GM18498 (cell line): Measurements from ENCODE around the gene EIF4E2.
"Not testable (repeated sequence)": the region's sequence is repeated elsewhere in the genome, so short reads cannot be mapped to it uniquely, and the experiment has no call there.

ENCODE experiments used
- ATAC-seq: cut with Tn5 transposase; IDR thresholded peaks from one replicate; pipeline ENCODE4 v1.9.1; 2021; ENCODE audit warnings: mild to moderate bottlenecking, moderate library complexity; ENCODE audit not compliant: unreplicated experiment

The EIF4E2 gene

GRCh38 chr2:232521959-232522622, 28.4 kb upstream of the EIF4E2 start:
- ATAC-seq = no peak

GRCh38 chr2:232522623-232523401, 27.7 kb upstream of the EIF4E2 start:
- no peak for ATAC-seq

DNA sequence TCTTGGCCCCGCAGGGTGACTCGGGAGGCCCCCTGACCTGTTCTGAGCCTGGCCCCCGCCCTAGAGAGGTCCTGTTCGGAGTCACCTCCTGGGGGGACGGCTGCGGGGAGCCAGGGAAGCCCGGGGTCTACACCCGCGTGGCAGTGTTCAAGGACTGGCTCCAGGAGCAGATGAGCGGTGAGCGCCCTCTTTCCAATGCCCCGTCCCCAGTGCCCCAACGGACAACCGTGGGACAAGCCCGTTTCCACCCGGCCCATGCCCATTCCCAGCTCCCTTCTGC, 27.1 kb upstream of the EIF4E2 start:
- ATAC-seq = no peak

GRCh38 chr2:232523682-232524597, 26.5 kb upstream of the EIF4E2 start:
- ATAC-seq = no peak

- no peak for ATAC-seq
These were observed 25.7 kb upstream of the EIF4E2 start for GRCh38 chr2:232524771-232525170.

DNA sequence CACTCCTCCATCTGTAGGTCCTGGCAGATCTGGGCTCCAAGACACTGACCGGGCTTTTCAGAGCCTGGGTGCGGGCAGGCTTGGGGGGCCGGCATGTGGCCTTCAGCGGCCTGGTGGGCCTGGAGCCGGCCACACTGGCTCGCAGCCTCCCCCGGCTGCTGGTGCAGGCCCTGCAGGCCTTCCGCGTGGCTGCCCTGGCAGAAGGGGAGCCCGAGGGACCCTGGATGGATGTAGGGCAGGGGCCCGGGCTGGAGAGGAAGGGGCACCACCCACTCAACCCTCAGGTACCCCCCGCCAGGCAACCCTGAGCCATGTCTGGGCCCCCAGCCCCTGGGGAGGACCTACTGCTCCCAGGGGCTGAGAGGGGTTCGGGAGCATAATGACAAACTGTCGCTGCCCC, 25.3 kb upstream of the EIF4E2 start:
- no peak for ATAC-seq

- no peak for ATAC-seq
These were observed 24.6 kb upstream of the EIF4E2 start, which contains the start of gene CHRND for GRCh38 chr2:232525791-232526371. TSS of gene CHRND (plus strand) at chr2:232526160. CDS start at chr2:232526216, 56 bp downstream.

- ATAC-seq = no peak
These were observed 24.0 kb upstream of the EIF4E2 start for GRCh38 chr2:232526372-232526941.

- no peak for ATAC-seq
These were observed 22.5 kb upstream of the EIF4E2 start for GRCh38 chr2:232527905-232528470.

DNA sequence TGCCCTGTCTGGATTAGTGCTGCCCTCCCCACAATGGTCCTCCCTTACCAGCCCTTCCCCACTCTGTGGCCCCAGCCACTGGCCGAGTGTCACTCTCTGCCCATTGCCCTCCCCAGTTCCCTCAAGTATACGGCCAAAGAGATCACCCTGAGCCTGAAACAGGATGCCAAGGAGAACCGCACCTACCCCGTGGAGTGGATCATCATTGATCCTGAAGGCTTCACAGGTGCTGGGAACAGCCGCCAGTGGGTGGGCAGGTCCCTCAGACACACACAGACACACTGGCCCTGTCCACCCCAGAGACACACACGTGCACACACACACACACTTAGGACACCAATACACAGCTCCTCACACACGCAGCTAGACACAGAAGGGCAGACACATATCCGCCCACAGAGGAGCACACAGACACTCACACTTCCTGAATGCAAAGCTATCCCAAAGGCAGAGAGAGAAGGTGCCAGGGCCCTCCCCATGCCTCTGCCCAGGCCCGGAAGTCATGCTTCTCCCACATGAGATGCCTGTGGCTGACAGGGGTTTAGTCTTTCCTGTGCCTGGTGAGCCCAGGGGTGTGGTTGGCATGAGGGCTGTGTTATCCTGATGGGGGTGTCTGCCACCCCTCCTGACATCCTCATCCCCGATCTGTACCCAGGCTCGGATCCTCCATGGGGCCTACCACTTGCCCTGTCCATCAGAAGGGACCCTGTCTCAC, 21.6 kb upstream of the EIF4E2 start:
- ATAC-seq = no peak

DNA sequence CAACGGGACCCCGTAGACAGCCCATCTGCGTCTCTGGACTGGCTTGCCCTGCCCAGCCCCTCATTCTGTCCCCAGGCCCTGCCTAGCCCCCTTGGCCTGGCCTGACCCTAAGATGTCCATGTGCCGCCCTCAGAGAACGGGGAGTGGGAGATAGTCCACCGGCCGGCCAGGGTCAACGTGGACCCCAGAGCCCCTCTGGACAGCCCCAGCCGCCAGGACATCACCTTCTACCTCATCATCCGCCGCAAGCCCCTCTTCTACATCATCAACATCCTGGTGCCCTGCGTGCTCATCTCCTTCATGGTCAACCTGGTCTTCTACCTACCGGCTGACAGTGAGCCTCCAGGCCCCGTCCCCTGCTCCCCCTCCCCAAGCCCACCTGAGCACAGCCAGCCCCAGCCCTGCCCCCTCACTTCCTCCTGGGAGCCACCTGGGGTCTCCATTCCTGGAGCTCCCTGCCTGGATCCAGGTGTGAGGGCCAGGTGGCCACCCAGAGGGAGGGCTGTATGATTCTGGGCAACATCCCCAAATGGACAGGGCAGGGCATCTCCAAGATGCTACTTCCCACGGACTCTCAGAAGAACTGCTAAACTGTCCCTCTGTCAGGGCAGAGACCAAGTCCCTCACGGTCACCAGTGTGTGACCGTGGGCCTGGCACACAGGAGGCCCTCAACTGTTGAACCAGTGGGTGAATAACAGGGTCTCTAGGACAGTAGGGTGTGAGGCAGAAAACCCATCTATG, 20.5 kb upstream of the EIF4E2 start:
- no peak for ATAC-seq

DNA sequence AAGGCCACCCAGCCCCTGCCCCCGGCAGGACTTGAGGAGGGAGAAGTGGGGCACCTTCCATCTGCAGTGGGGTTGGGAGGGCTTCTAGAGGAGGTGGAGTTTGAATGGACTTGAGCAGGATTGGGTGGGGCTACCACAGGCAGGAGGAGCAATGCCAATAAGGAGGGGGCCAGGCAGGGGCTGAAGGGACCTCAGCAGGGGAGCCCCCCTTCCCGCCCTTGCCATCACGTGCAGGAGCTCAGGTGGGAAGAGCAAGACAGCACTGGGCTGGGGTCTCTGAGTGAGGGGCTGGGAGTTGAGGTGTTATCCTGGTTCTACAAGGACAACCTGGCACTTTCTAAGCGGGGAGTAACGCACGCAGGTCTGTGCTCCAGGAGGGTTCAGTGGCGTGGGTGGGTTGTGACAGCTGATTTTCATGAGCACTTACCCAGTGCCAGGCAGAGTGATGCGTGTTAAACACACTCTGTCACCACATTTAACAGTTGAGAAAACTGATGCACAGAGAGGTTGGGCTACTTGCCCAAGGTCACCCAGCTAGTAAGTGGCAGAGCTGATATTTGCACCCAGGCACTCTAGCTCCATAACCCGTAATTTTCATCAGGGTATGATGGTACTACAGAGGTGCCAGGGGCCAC, 19.7 kb upstream of the EIF4E2 start:
- ATAC-seq = no peak

GRCh38 chr2:232532419-232532818, 18.1 kb upstream of the EIF4E2 start:
- ATAC-seq = no peak

- ATAC-seq = not testable (repeated sequence)
These were observed 17.7 kb upstream of the EIF4E2 start for GRCh38 chr2:232532821-232533220.

GRCh38 chr2:232533944-232534710, 16.4 kb upstream of the EIF4E2 start:
- no peak for ATAC-seq

DNA sequence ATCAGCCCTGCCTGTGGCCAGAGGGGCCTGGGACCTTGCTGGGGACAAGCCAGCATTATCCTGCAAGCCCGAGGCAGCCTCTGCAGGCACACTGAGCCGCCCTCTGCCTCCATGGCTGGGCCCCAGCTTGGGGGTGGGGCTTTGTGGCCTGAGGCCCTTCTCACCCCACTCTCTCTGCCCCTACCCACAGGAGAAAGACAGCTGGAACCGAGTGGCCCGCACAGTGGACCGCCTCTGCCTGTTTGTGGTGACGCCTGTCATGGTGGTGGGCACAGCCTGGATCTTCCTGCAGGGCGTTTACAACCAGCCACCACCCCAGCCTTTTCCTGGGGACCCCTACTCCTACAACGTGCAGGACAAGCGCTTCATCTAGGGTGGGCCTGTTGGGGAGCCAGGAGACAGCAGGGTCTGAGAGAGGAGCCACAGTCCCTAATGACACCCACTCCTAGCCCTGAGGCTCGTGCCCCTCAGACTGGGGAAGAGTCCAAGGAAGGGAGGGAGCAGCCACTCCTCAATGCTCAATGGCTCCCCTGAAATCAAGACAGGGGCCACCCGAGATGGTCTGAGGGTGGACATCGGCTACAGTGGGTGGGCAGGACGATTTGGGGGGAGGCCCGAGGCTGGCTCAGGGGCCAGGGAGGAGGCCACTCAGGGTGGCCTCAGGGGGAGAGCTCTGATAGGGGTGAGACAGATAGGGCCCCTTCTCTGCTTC, 15.4 kb upstream of the EIF4E2 start:
- no peak for ATAC-seq

DNA sequence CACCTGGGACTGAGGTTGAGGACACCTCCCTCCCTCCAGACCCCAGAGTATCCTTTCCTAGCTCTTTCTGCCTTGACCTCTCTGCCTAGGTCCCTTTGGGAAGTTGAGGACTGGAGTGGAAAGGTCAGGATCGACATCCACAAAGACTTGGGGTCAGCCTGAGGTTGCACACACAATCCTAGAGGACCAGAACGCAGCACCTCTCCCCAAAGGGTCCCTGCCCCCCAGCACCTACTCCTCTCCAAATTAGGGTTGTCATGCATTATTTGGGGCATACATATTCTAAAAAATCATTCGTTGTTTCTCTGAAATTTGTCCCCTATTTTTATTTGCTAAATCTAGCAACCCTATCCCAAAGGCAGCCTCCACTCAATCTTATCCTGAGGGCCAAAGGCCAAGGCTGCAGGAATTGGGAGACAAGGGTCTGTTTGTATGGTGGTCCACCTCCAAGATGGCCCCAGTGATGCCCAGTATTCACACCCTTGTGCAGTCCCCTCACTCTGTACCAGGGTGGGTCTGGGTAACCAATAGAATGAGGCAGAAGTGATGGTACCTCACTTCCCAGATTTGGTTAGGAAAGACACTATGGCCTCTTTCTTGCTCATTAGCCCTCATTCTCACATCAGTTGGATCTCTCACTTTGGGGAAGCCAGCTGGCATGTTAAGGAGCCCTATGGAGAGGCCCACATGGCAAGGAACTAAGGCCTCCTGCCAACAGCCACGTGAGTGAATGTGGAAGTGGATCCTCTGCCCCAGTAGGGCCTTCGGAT, 14.5 kb upstream of the EIF4E2 start:
- no peak for ATAC-seq
